AG04450 (cell line): ENCODE data around the gene ACVR2A. TPM values are rescaled to one million over a fixed set of nuclear protein-coding genes. Genes with fewer than 3 reads are reported as not detected.

Experiments used
- CTCF ChIA-PET: fragments of 300-600, 350-600 bp; formaldehyde crosslinking; extraction: SDS; loops from one replicate; lab custom pipeline; 2022; ENCODE audit warnings: antibody characterized with exemption, inconsistent platforms; lab: Charles Lee
- POLR2A ChIA-PET: fragments of 350-600 bp; formaldehyde crosslinking; extraction: SDS; loops from one replicate; lab custom pipeline; 2021; ENCODE audit warnings: antibody characterized with exemption, inconsistent platforms; lab: Yijun Ruan, JAX
- DNase-seq: peaks from one replicate; pipeline ENCODE4 v3.0.0-alpha.2; 2011; ENCODE audit warnings: low read depth, low spot score
- H3K27ac ChIP-seq: one replicate; pipeline ENCODE4 v1.5.1; 2012; ENCODE audit warnings: low read depth, low read length, control low read depth
- H3K27me3 ChIP-seq: one replicate; pipeline ENCODE4 v1.6.0; 2012; ENCODE audit warnings: low read length; ENCODE audit not compliant: control insufficient read depth, insufficient read depth
- H3K4me3 ChIP-seq: 2 replicates; pipeline ENCODE4 v1.5.1; 2011; ENCODE audit warnings: mild to moderate bottlenecking, low read depth, low read length, control low read depth
- H3K9me3 ChIP-seq: 2 replicates; pipeline ENCODE4 v1.5.1; 2012; ENCODE audit warnings: low read length; ENCODE audit not compliant: control insufficient read depth, insufficient read depth
- CTCF ChIP-seq: IDR thresholded peaks from 2 replicates; pipeline ENCODE4 v1.5.1; 2011; ENCODE audit warnings: low read depth, low read length, control low read depth, inconsistent platforms
- polyA plus RNA-seq: library from polyadenylated mRNA; depleted of rRNA; stranded (reverse); fragments of >200 nt; gene quantifications from 2 replicates; pipeline ENCODE4 v1.2.3, GENCODE V29; 2011

The ACVR2A gene
- polyA plus RNA-seq, 1 experiment = 5.1 TPM

GRCh38 chr2:147851244-147851930, 6.6 kb downstream of the ACVR2A start:
- no peak for TF ChIP-seq CTCF
- ChIA-PET POLR2A (no interaction called here), CTCF (no interaction called here)
- no peak overlapping the region for H3K27ac ChIP-seq
- no peak for DNase-seq
- H3K4me3 ChIP-seq = no peak overlapping the region
- H3K27me3 ChIP-seq = no peaks in the 10 kb centered on the region
- no peaks in the 10 kb centered on the region for H3K9me3 ChIP-seq

- CTCF ChIA-PET = interaction anchor here (0.6 kb wide), 1 partner anchor 53 kb away, joined by 4 read pairs; no protein-coding TSS in a partner anchor
- POLR2A ChIA-PET = no interaction called here
- H3K27me3 ChIP-seq = no peaks in the 10 kb centered on the region
- no peak overlapping the region for H3K27ac ChIP-seq
- TF ChIP-seq CTCF = no peak
- no peaks in the 10 kb centered on the region for H3K9me3 ChIP-seq
- no peak for DNase-seq
- H3K4me3 ChIP-seq = no peak overlapping the region
These were observed 9.8 kb downstream of the ACVR2A start for GRCh38 chr2:147854557-147855134.

DNA sequence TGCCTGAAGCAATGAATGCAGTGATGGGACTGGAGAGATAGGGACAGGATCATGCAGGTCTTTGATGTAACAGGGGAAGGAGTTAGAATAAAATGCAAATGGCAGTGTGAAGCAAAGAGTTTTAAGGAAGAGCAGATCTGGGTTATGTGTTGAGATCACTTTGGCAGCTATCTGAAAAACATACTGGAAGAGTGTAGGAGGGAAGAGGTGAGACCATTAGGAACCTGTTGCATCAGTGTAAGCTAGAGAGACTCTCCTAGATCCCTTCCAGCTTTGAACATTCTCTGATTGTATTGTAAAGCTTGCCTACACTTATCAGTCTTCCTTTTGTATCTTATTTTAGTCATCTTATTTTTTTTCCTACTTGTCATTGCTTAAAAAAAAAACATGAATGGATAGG, 10.5 kb downstream of the ACVR2A start:
- no peak for TF ChIP-seq CTCF
- Histone ChIP-seq H3K27ac (no peak overlapping the region), H3K27me3 (no peaks in the 10 kb centered on the region), H3K9me3 (no peaks in the 10 kb centered on the region), H3K4me3 (no peak overlapping the region)
- ChIA-PET CTCF (no interaction called here), POLR2A (no interaction called here)
- no peak for DNase-seq

GRCh38 chr2:147855977-147856376, 11.1 kb downstream of the ACVR2A start:
- Histone ChIP-seq H3K9me3 (no peaks in the 10 kb centered on the region), H3K4me3 (no peak overlapping the region), H3K27ac (no peak overlapping the region), H3K27me3 (no peaks in the 10 kb centered on the region)
- ChIA-PET POLR2A (no interaction called here), CTCF (interaction anchor here (1.1 kb wide), 1 partner anchor 55 kb away, joined by 3 read pairs; no protein-coding TSS in a partner anchor)
- no peak for TF ChIP-seq CTCF
- DNase-seq = no peak

DNA sequence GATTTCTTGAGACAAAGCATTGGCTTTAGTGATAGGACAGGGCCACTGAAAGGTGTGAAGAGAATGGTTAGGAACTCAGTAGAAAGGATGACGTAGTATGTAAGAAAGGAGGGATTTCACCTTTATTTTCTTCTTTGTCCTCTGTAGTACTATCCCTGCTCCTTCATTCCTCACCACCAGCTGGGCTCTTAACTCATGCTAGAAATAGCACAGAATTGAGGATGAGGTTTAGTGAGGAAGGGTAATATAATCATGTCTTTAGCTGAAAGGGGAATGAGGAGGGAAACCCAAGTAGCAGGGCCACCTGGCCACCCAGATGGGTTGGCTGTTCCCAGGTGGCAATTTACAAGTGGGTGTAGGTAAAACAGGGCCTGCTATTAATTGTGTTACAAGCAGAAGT, 15.2 kb downstream of the ACVR2A start:
- H3K27ac ChIP-seq = no peak overlapping the region
- CTCF ChIA-PET = interaction anchor here (1.0 kb wide), 1 partner anchor 777 kb away, joined by 3 read pairs; no protein-coding TSS in a partner anchor
- no peaks in the 10 kb centered on the region for H3K27me3 ChIP-seq
- H3K9me3 ChIP-seq = no peaks in the 10 kb centered on the region
- POLR2A ChIA-PET = no interaction called here
- no peak for DNase-seq
- no peak for TF ChIP-seq CTCF
- H3K4me3 ChIP-seq = no peak overlapping the region
